Activated T-cell treated with anti-CD3 and anti-CD28 coated beads for 48 hours (primary cell): ENCODE data around the gene SUN1.

Experiments
- DNase-seq: peaks from one replicate; pipeline ENCODE4 v3.0.0-alpha.2; 2020; ENCODE audit warnings: low read depth

Gene SUN1

GRCh38 chr7:879093-879492 is 46.8 kb downstream of the SUN1 start:
- DNase-seq: no peak

GRCh38 chr7:879706-880105 is 47.4 kb downstream of the SUN1 start:
- no peak for DNase-seq

- DNase-seq: no peak
Measured at GRCh38 chr7:880450-880849, 48.2 kb downstream of the SUN1 start.

- no peak for DNase-seq
Measured at GRCh38 chr7:881441-882234, 49.4 kb downstream of the SUN1 start.

GRCh38 chr7:882336-883035 is 50.2 kb downstream of the SUN1 start:
- no peak for DNase-seq

- DNase-seq: no peak
Measured at GRCh38 chr7:883055-884021, 51.1 kb downstream of the SUN1 start.

GRCh38 chr7:884191-885003 is 52.1 kb downstream of the SUN1 start:
- no peak for DNase-seq

- no peak for DNase-seq
Measured at GRCh38 chr7:885261-885892, 53.1 kb downstream of the SUN1 start.

GRCh38 chr7:885893-886625 is 53.8 kb downstream of the SUN1 start:
- DNase-seq: no peak

- no peak for DNase-seq
Measured at GRCh38 chr7:886626-887487, 54.6 kb downstream of the SUN1 start.

- DNase-seq: no peak
Measured at GRCh38 chr7:887488-887820, 55.2 kb downstream of the SUN1 start.

GRCh38 chr7:888081-889024 is 56.1 kb downstream of the SUN1 start:
- DNase-seq: no peak

GRCh38 chr7:889025-889390 is 56.7 kb downstream of the SUN1 start:
- no peak for DNase-seq

GRCh38 chr7:889391-889790 is 57.1 kb downstream of the SUN1 start:
- no peak for DNase-seq

GRCh38 chr7:890868-891267 is 58.6 kb downstream of the SUN1 start:
- DNase-seq: no peak

- DNase-seq: no peak
Measured at GRCh38 chr7:891291-891690, 59.0 kb downstream of the SUN1 start.

- DNase-seq: no peak
Measured at GRCh38 chr7:891805-892204, 59.5 kb downstream of the SUN1 start.
